Activated CD4-positive, alpha-beta T cell treated with anti-CD3 and anti-CD28 coated beads for 36 hours (primary cell): Measurements from ENCODE around the gene LCN12. TPM values are rescaled to one million over a fixed set of nuclear protein-coding genes. Genes with fewer than 3 reads are reported as not detected.

Source experiments
- ATAC-seq: fragments of 200-7000 bp; cut with Tn5 transposase; one replicate; pipeline ENCODE4 v1.10.0; 2021; ENCODE audit warnings: mild to moderate bottlenecking, moderate library complexity
- CTCF ChIA-PET: fragments of 350-600 bp; sonication (Branson Sonifier 250); formaldehyde crosslinking; loops from one replicate; lab custom pipeline; 2021; ENCODE audit warnings: antibody characterized with exemption; lab: Charles Lee
- POLR2A ChIA-PET: fragments of 350-600 bp; sonication (Branson Sonifier 250); formaldehyde crosslinking; loops from one replicate; lab custom pipeline; 2021; ENCODE audit warnings: antibody characterized with exemption, inconsistent platforms; lab: Charles Lee
- DNase-seq: peaks from one replicate; pipeline ENCODE4 v3.0.0-alpha.2; 2020
- H3K27ac Mint-ChIP-seq: one replicate; pipeline ENCODE4 v1.8.0; 2021; ENCODE audit warnings: mixed read lengths
- H3K27me3 Mint-ChIP-seq: one replicate; pipeline ENCODE4 v1.8.0; 2021; ENCODE audit warnings: mixed read lengths
- H3K36me3 Mint-ChIP-seq: one replicate; pipeline ENCODE4 v1.8.0; 2021; ENCODE audit warnings: low read depth, mixed read lengths
- H3K4me1 Mint-ChIP-seq: one replicate; pipeline ENCODE4 v1.8.0; 2021; ENCODE audit warnings: mixed read lengths
- H3K4me3 Mint-ChIP-seq: one replicate; pipeline ENCODE4 v1.8.0; 2021; ENCODE audit warnings: mild to moderate bottlenecking, moderate library complexity, mixed read lengths
- H3K9me3 Mint-ChIP-seq: one replicate; pipeline ENCODE4 v1.8.0; 2021; ENCODE audit warnings: low read depth, mixed read lengths
- intact Hi-C, 2 experiments: fragments of 100-400 bp; cut with DNase I in 1 of 2; cut with micrococcal nuclease in 1 of 2; formaldehyde crosslinking; loops; one replicate each; pipeline versions ENCODE4 v1.14.2 to v1.15.1; 2022 to 2024; cut with DNase I, micrococcal nuclease
- total RNA-seq, 2 experiments: library from RNA; stranded (reverse); gene quantifications; one replicate each; pipeline ENCODE4 v1.2.3, GENCODE V29; 2021

LCN12 gene
- total RNA-seq, 2 experiments from 2014 or later, result 1.1 to 1.5 TPM

- Mint-ChIP-seq H3K36me3 (peaks cover 8% of the 10 kb centered on the region), H3K27ac (no peak overlapping the region), H3K9me3 (no peaks in the 10 kb centered on the region), H3K27me3 (no peaks in the 10 kb centered on the region), H3K4me1 (peaks cover 9% of the 10 kb centered on the region), H3K4me3 (no peak overlapping the region)
- DNase-seq (no peak), ATAC-seq (no peak)
- ChIA-PET CTCF (interaction anchor here (0.6 to 3.8 kb wide), 9 partner anchors 19 to 153 kb away, joined by 3 to 23 read pairs (median 3); no protein-coding TSS in a partner anchor), POLR2A (no interaction called here)
- intact Hi-C loops, result no loop called here
Measured at GRCh38 chr9:136947028-136947891, 4.8 kb upstream of the LCN12 start.

- Mint-ChIP-seq H3K9me3 (no peaks in the 10 kb centered on the region), H3K4me3 (peak overlapping the region; percentile 12), H3K36me3 (peaks cover 3% of the 10 kb centered on the region), H3K27ac (no peak overlapping the region), H3K4me1 (peaks cover 9% of the 10 kb centered on the region), H3K27me3 (no peaks in the 10 kb centered on the region)
- no peak for ATAC-seq
- CTCF ChIA-PET, result interaction anchor here (0.6 to 3.8 kb wide), 14 partner anchors 18 to 181 kb away, joined by 3 to 23 read pairs (median 3); no protein-coding TSS in a partner anchor
- intact Hi-C loops, result loop anchor here in 1 of 2 experiments (1.0 kb wide), 1 partner anchor 86 kb away; no protein-coding TSS in a partner anchor
- POLR2A ChIA-PET, result interaction anchor here (0.6 kb wide), 1 partner anchor 463 kb away, joined by 3 read pairs; no protein-coding TSS in a partner anchor
- DNase-seq, result peak; percentile 51
Measured at GRCh38 chr9:136947955-136948510, 4.0 kb upstream of the LCN12 start.

- POLR2A ChIA-PET, result no interaction called here
- Mint-ChIP-seq H3K36me3 (no peaks in the 10 kb centered on the region), H3K4me1 (peaks cover 5% of the 10 kb centered on the region), H3K4me3 (peak overlapping the region; percentile 78), H3K27me3 (no peaks in the 10 kb centered on the region), H3K27ac (peak overlapping the region; percentile 72), H3K9me3 (no peaks in the 10 kb centered on the region)
- intact Hi-C loops, result loop anchor here in 1 of 2 experiments (1.0 kb wide), 1 partner anchor 86 kb away; no protein-coding TSS in a partner anchor
- CTCF ChIA-PET, result interaction anchor here (0.6 kb wide), 1 partner anchor 462 kb away, joined by 3 read pairs; no protein-coding TSS in a partner anchor
- ATAC-seq, result peak; percentile 8
- DNase-seq, result no peak
Measured at GRCh38 chr9:136949239-136949816, 2.7 kb upstream of the LCN12 start.

- ChIA-PET CTCF (interaction anchor here (0.6 kb wide), 1 partner anchor 143 kb away, joined by 4 read pairs; no protein-coding TSS in a partner anchor), POLR2A (no interaction called here)
- intact Hi-C loops, result loop anchor here (1.0 to 5.0 kb wide), 7 partner anchors 28 to 101 kb away; partner anchors contain the start of genes PAXX (in 2 of the 2), EDF1 (in 1 of the 2), PHPT1 (in 1 of the 2) and TRAF2 (in 1 of the 2)
Measured at GRCh38 chr9:136949817-136950655, 2.0 kb upstream of the LCN12 start.

GRCh38 chr9:136950656-136951276 is 1.3 kb upstream of the LCN12 start:
- peak overlapping the region; percentile 78 for H3K4me3 Mint-ChIP-seq
- H3K9me3 Mint-ChIP-seq, result no peaks in the 10 kb centered on the region
- peak overlapping the region; percentile 78 for H3K27ac Mint-ChIP-seq
- CTCF ChIA-PET, result interaction anchor here (0.6 to 0.7 kb wide), 2 partner anchors 151 to 1075 kb away, joined by 3 to 4 read pairs; no protein-coding TSS in a partner anchor
- POLR2A ChIA-PET, result no interaction called here
- no peaks in the 10 kb centered on the region for H3K4me1 Mint-ChIP-seq
- no peaks in the 10 kb centered on the region for H3K27me3 Mint-ChIP-seq
- DNase-seq, result no peak
- no peaks in the 10 kb centered on the region for H3K36me3 Mint-ChIP-seq
- intact Hi-C loops, result loop anchor here (1.0 to 5.0 kb wide), 6 partner anchors 28 to 101 kb away; partner anchors contain the start of genes PAXX (in 2 of the 2), EDF1 (in 1 of the 2), PHPT1 (in 1 of the 2) and TRAF2 (in 1 of the 2)
- no peak for ATAC-seq

More at GRCh38 chr9:136949817-136950655, 2.0 kb upstream of the LCN12 start:
- peak; percentile 98 for DNase-seq
- Mint-ChIP-seq H3K9me3 (no peaks in the 10 kb centered on the region), H3K27me3 (no peaks in the 10 kb centered on the region), H3K36me3 (no peaks in the 10 kb centered on the region), H3K4me1 (peaks cover 2% of the 10 kb centered on the region), H3K4me3 (peak overlapping the region; percentile 78), H3K27ac (peak overlapping the region; percentile 78)
- ATAC-seq, result peak; percentile 98

- no peak overlapping the region for H3K27ac Mint-ChIP-seq
- H3K36me3 Mint-ChIP-seq, result no peaks in the 10 kb centered on the region
- intact Hi-C loops, result loop anchor here in 1 of 2 experiments (5.0 kb wide), 1 partner anchor 40 kb away; the partner anchor contains the start of gene PAXX
- CTCF ChIA-PET, result interaction anchor here (1.6 kb wide), 1 partner anchor 77 kb away, joined by 4 read pairs; no protein-coding TSS in a partner anchor
- no peak for DNase-seq
- H3K4me3 Mint-ChIP-seq, result no peak overlapping the region
- POLR2A ChIA-PET, result no interaction called here
- H3K9me3 Mint-ChIP-seq, result peaks cover 3% of the 10 kb centered on the region
- H3K4me1 Mint-ChIP-seq, result no peaks in the 10 kb centered on the region
- H3K27me3 Mint-ChIP-seq, result no peaks in the 10 kb centered on the region
- no peak for ATAC-seq
Measured at GRCh38 chr9:136952321-136952850, 313 bp downstream of the LCN12 start.

- peaks cover 3% of the 10 kb centered on the region for H3K9me3 Mint-ChIP-seq
- no peak overlapping the region for H3K27ac Mint-ChIP-seq
- no peaks in the 10 kb centered on the region for H3K27me3 Mint-ChIP-seq
- no peaks in the 10 kb centered on the region for H3K4me1 Mint-ChIP-seq
- ATAC-seq, result no peak
- no peaks in the 10 kb centered on the region for H3K36me3 Mint-ChIP-seq
- intact Hi-C loops, result loop anchor here in 1 of 2 experiments (5.0 kb wide), 1 partner anchor 39 kb away; the partner anchor contains the start of gene PAXX
- no peak overlapping the region for H3K4me3 Mint-ChIP-seq
- DNase-seq, result no peak
- ChIA-PET POLR2A (interaction anchor here (0.6 kb wide), 1 partner anchor 117 kb away, joined by 3 read pairs; the partner anchor contains the start of gene SAPCD2), CTCF (interaction anchor here (1.3 to 1.6 kb wide), 2 partner anchors 69 to 76 kb away, joined by 4 read pairs; no protein-coding TSS in a partner anchor)
Measured at GRCh38 chr9:136952876-136953770, 1.1 kb downstream of the LCN12 start.

- ATAC-seq (no peak), DNase-seq (no peak)
- Mint-ChIP-seq H3K27ac (no peak overlapping the region), H3K9me3 (peaks cover 3% of the 10 kb centered on the region), H3K4me1 (no peaks in the 10 kb centered on the region), H3K27me3 (no peaks in the 10 kb centered on the region), H3K36me3 (no peaks in the 10 kb centered on the region), H3K4me3 (no peak overlapping the region)
- ChIA-PET POLR2A (interaction anchor here (0.6 kb wide), 1 partner anchor 116 kb away, joined by 3 read pairs; the partner anchor contains the start of gene SAPCD2), CTCF (interaction anchor here (1.3 kb wide), 1 partner anchor 69 kb away, joined by 4 read pairs; no protein-coding TSS in a partner anchor)
- intact Hi-C loops, result loop anchor here in 1 of 2 experiments (5.0 kb wide), 1 partner anchor 38 kb away; the partner anchor contains the start of gene PAXX
Measured at GRCh38 chr9:136953771-136954269, 1.7 kb downstream of the LCN12 start.
